ENCODE measurements around the gene ERCC6L2.

- TF ChIP-seq GATA3 (IDR thresholded peaks at IDR 0.05; ENCODE audit: low read depth, low read length) (no peak), GATA2 (IDR thresholded peaks at IDR 0.05; ENCODE audit: low read depth, low read length) (no peak)
Measured at GRCh38 chr9:95841377-95841776, 34.1 kb upstream of the ERCC6L2 start.

Measured in SH-SY5Y (cell line).